CD14-positive monocyte (primary cell): ENCODE data around the gene STARD8. TPM values are rescaled to one million over a fixed set of nuclear protein-coding genes. Genes with fewer than 3 reads are reported as not detected.
"Not testable (repeated sequence)": the region's sequence is repeated elsewhere in the genome, so short reads cannot be mapped to it uniquely, and the experiment has no call there.

Experiments
- DNase-seq, 3 donors: peaks; one replicate each; pipeline ENCODE4 v3.0.0-alpha.2; 2011 to 2022
- H2AFZ ChIP-seq: 2 replicates; pipeline ENCODE4 v1.6.0; 2012; ENCODE audit warnings: mild to moderate bottlenecking, low read depth, low read length, inconsistent platforms; ENCODE audit not compliant: insufficient read depth, poor library complexity, severe bottlenecking
- H3K27ac ChIP-seq, 2 donors: 1 replicate in 1 of 2; 2 replicates in 1 of 2; pipeline ENCODE4 v1.5.1; 2012 to 2013; ENCODE audit warnings: low read length in 2 of 2, control low read depth in 1 of 2, inconsistent platforms in 1 of 2, low read depth in 1 of 2, mild to moderate bottlenecking in 1 of 2
- H3K27me3 ChIP-seq, 2 donors: one replicate each; pipeline versions ENCODE4 v1.6.0 to v1.6.1; 2011 to 2013; ENCODE audit warnings: low read length in 2 of 2; ENCODE audit not compliant: control insufficient read depth in 2 of 2, insufficient read depth in 2 of 2
- H3K36me3 ChIP-seq, 2 donors: replicated peaks in 1 of 2; 1 replicate in 1 of 2; 2 replicates in 1 of 2; pipeline versions ENCODE4 v1.5.1 to v1.6.1; 2012 to 2013; ENCODE audit warnings: low read length in 2 of 2, control low read depth in 1 of 2, inconsistent platforms in 1 of 2, mild to moderate bottlenecking in 1 of 2; ENCODE audit not compliant: insufficient read depth in 2 of 2, control insufficient read depth in 1 of 2
- H3K4me1 ChIP-seq, 2 donors: 1 replicate in 1 of 2; 2 replicates in 1 of 2; pipeline versions ENCODE4 v1.5.1 to v1.6.1; 2012 to 2013; ENCODE audit warnings: low read length in 2 of 2, control low read depth in 1 of 2, inconsistent platforms in 1 of 2, mild to moderate bottlenecking in 1 of 2, moderate library complexity in 1 of 2; ENCODE audit not compliant: insufficient read depth in 2 of 2, control insufficient read depth in 1 of 2
- H3K4me2 ChIP-seq: replicated peaks from 2 replicates; pipeline ENCODE3; 2012; ENCODE audit warnings: low read length, moderate library complexity, mild to moderate bottlenecking; ENCODE audit not compliant: poor library complexity, severe bottlenecking; ENCODE audit errors: extremely low read depth
- H3K4me3 ChIP-seq, 3 experiments: fragments of 200-600 bp in 1 of 3; sonication (generic) in 1 of 3; replicated peaks in 1 of 3; 1 replicate in 2 of 3; 2 replicates in 1 of 3; pipeline ENCODE4 v1.5.1; 2011 to 2013; ENCODE audit warnings: low read length in 3 of 3, mild to moderate bottlenecking in 3 of 3, control low read depth in 2 of 3, low read depth in 2 of 3, inconsistent platforms in 1 of 3, moderate library complexity in 1 of 3
- H3K79me2 ChIP-seq: 2 replicates; pipeline ENCODE4 v1.6.0; 2012; ENCODE audit warnings: mild to moderate bottlenecking, control low read depth, inconsistent platforms, low read length, moderate library complexity; ENCODE audit not compliant: insufficient read depth
- H3K9ac ChIP-seq: 2 replicates; pipeline ENCODE4 v1.6.0; 2017; ENCODE audit warnings: low read length, mild to moderate bottlenecking; ENCODE audit not compliant: insufficient read depth, poor library complexity, severe bottlenecking
- H3K9me3 ChIP-seq, 2 donors: replicated peaks in 1 of 2; 1 replicate in 1 of 2; 2 replicates in 1 of 2; pipeline versions ENCODE4 v1.5.1 to v1.6.1; 2012 to 2013; ENCODE audit warnings: low read length in 2 of 2, control low read depth in 1 of 2; ENCODE audit not compliant: control insufficient read depth in 1 of 2, insufficient read depth in 1 of 2
- H4K20me1 ChIP-seq: 2 replicates; pipeline ENCODE4 v1.6.0; 2012; ENCODE audit warnings: mild to moderate bottlenecking, low read length, control low read depth, moderate library complexity; ENCODE audit not compliant: insufficient read depth
- H3K27ac Mint-ChIP-seq, 7 donors: one replicate each; pipeline ENCODE4 v1.8.0; 2020; ENCODE audit warnings: mild to moderate bottlenecking in 7 of 7, mixed read lengths in 7 of 7, moderate library complexity in 6 of 7, inconsistent platforms in 2 of 7
- H3K27me3 Mint-ChIP-seq, 3 donors: one replicate each; pipeline ENCODE4 v1.8.0; 2021 to 2022; ENCODE audit warnings: low read depth in 3 of 3, mild to moderate bottlenecking in 3 of 3, mixed read lengths in 3 of 3, moderate library complexity in 3 of 3, inconsistent platforms in 1 of 3
- H3K36me3 Mint-ChIP-seq, 2 donors: one replicate each; pipeline ENCODE4 v1.8.0; 2020; ENCODE audit warnings: mixed read lengths in 2 of 2, inconsistent platforms in 1 of 2, mild to moderate bottlenecking in 1 of 2
- H3K4me1 Mint-ChIP-seq: one replicate; pipeline ENCODE4 v1.8.0; 2020; ENCODE audit warnings: mild to moderate bottlenecking, mixed read lengths
- H3K4me3 Mint-ChIP-seq, 2 donors: one replicate each; pipeline ENCODE4 v1.8.0; 2020; ENCODE audit warnings: mild to moderate bottlenecking in 2 of 2, mixed read lengths in 2 of 2, moderate library complexity in 1 of 2
- H3K9me3 Mint-ChIP-seq, 7 donors: one replicate each; pipeline ENCODE4 v1.8.0; 2020 to 2022; ENCODE audit warnings: mixed read lengths in 7 of 7, mild to moderate bottlenecking in 6 of 7, moderate library complexity in 6 of 7, inconsistent platforms in 2 of 7
- CTCF ChIP-seq: fragments of 200-600 bp; IDR thresholded peaks from one replicate; pipeline ENCODE4 v1.8.0; 2022; ENCODE audit warnings: antibody characterized with exemption, mild to moderate bottlenecking
- WGBS: methylation state at CpG from one replicate; pipeline ENCODE4 v1.1.5; 2013; ENCODE audit warnings: missing lambda C conversion rate; ENCODE audit not compliant: insufficient coverage; 5-methylcytosine and 5-hydroxymethylcytosine counted together
- intact Hi-C, 2 donors: fragments of 100-400 bp; cut with micrococcal nuclease; formaldehyde crosslinking; loops; one replicate each; pipeline versions ENCODE4 v1.15.0 to v1.15.1; 2023
- polyA plus RNA-seq, 3 donors: library from polyadenylated mRNA; depleted of rRNA in 1 of 3; unstranded in 2 of 3; stranded (reverse) in 1 of 3; fragments of 300-500 nt in 2 of 3; fragments of >200 nt in 1 of 3; fragmentation: Illumina TruSeq in 2 of 3; gene quantifications; 1 replicate in 2 of 3; 2 replicates in 1 of 3; pipeline ENCODE4 v1.2.3, GENCODE V29; 2012 to 2021

Gene STARD8
- polyA plus RNA-seq, 3 donors: 1.2 to 4.1 (median 1.7) TPM

GRCh38 chrX:68598841-68599240, 48.6 kb upstream of the STARD8 start:
- no peak overlapping the region for H3K27ac Mint-ChIP-seq
- Histone ChIP-seq H3K4me3 (no peak overlapping the region), H3K4me1 (no peaks in the 10 kb centered on the region), H3K4me2 (no peak overlapping the region), H2AFZ (no peak overlapping the region), H3K79me2 (no peaks in the 10 kb centered on the region), H3K36me3 (no peaks in the 10 kb centered on the region), H3K27ac (no peak overlapping the region), H3K27me3 (no peaks in the 10 kb centered on the region), H3K9ac (no peak overlapping the region), H3K9me3 (peaks cover 6 to 9% of the 10 kb centered on the region in 2 donors), H4K20me1 (no peaks in the 10 kb centered on the region)
- peaks cover 8% of the 10 kb centered on the region for H3K4me1 Mint-ChIP-seq
- peaks cover 7 to 38% (median 25%) of the 10 kb centered on the region in 7 donors for H3K9me3 Mint-ChIP-seq
- no peak overlapping the region for H3K4me3 Mint-ChIP-seq
- TF ChIP-seq CTCF: no peak
- no peak for DNase-seq
- H3K36me3 Mint-ChIP-seq: no peaks in the 10 kb centered on the region
- WGBS: no CpG with 5 or more reads among the region's 1 CpG
- peaks cover 0 to 3% (median 1%) of the 10 kb centered on the region in 3 donors for H3K27me3 Mint-ChIP-seq
- intact Hi-C loops: loop anchor here in 1 of 2 donors (10.0 kb wide), 1 partner anchor 106 kb away; no protein-coding TSS in a partner anchor

GRCh38 chrX:68599256-68600152, 48.0 kb upstream of the STARD8 start:
- Histone ChIP-seq H3K4me2 (no peak overlapping the region), H3K9ac (no peak overlapping the region), H2AFZ (no peak overlapping the region), H3K36me3 (no peaks in the 10 kb centered on the region), H3K79me2 (no peaks in the 10 kb centered on the region), H3K4me1 (no peaks in the 10 kb centered on the region), H3K27me3 (no peaks in the 10 kb centered on the region), H3K27ac (no peak overlapping the region), H3K9me3 (peaks cover 6 to 9% of the 10 kb centered on the region in 2 donors), H4K20me1 (no peaks in the 10 kb centered on the region), H3K4me3 (no peak overlapping the region)
- intact Hi-C loops: loop anchor here in 1 of 2 donors (10.0 kb wide), 1 partner anchor 105 kb away; no protein-coding TSS in a partner anchor
- Mint-ChIP-seq H3K27ac (no peak overlapping the region), H3K36me3 (no peaks in the 10 kb centered on the region), H3K4me1 (peaks cover 8% of the 10 kb centered on the region), H3K27me3 (peaks cover 0 to 3% (median 1%) of the 10 kb centered on the region in 3 donors), H3K4me3 (no peak overlapping the region), H3K9me3 (peaks cover 3 to 32% (median 18%) of the 10 kb centered on the region in 7 donors)
- WGBS: no CpG with 5 or more reads among the region's 3 CpGs
- peak; percentile 74 for TF ChIP-seq CTCF
- DNase-seq: peak in 2 of 3 donors; percentile 2 to 3

GRCh38 chrX:68604216-68604615, 43.2 kb upstream of the STARD8 start:
- DNase-seq, H3K4me1 Mint-ChIP-seq, H4K20me1 ChIP-seq, H3K9ac ChIP-seq, H2AFZ ChIP-seq, H3K4me3 Mint-ChIP-seq, H3K4me3 ChIP-seq, H3K9me3 ChIP-seq, H3K4me2 ChIP-seq, H3K27me3 Mint-ChIP-seq, H3K79me2 ChIP-seq, intact Hi-C loops, H3K4me1 ChIP-seq, H3K27ac ChIP-seq, H3K36me3 ChIP-seq, H3K27me3 ChIP-seq, H3K36me3 Mint-ChIP-seq, H3K27ac Mint-ChIP-seq: not testable (repeated sequence)
- WGBS: no CpG with 5 or more reads among the region's 2 CpGs
- peaks cover 2 to 24% (median 10%) of the 10 kb centered on the region in 7 donors for H3K9me3 Mint-ChIP-seq
